Skeletal muscle satellite cell (primary cell): ENCODE data around the gene HHEX. TPM values are rescaled to one million over a fixed set of nuclear protein-coding genes. Genes with fewer than 3 reads are reported as not detected.

ENCODE experiments used
- H3K27me3 ChIP-seq: 2 replicates; pipeline ENCODE4 v1.7.0; 2013; ENCODE audit warnings: low read length; ENCODE audit not compliant: control insufficient read depth, insufficient read depth
- H3K36me3 ChIP-seq: 2 replicates; pipeline ENCODE4 v1.7.0; 2013; ENCODE audit warnings: mild to moderate bottlenecking, control low read depth, low read length; ENCODE audit not compliant: insufficient read depth
- H3K4me1 ChIP-seq: 2 replicates; pipeline ENCODE4 v1.7.0; 2013; ENCODE audit warnings: low read length; ENCODE audit not compliant: control insufficient read depth, insufficient read depth
- H3K4me2 ChIP-seq: 2 replicates; pipeline ENCODE4 v1.7.0; 2013; ENCODE audit warnings: mild to moderate bottlenecking, low read length
- H3K4me3 ChIP-seq: 2 replicates; pipeline ENCODE4 v1.7.0; 2013; ENCODE audit warnings: low read length
- H3K9ac ChIP-seq: 2 replicates; pipeline ENCODE4 v1.7.0; 2013; ENCODE audit warnings: mild to moderate bottlenecking, low read depth, low read length, moderate library complexity
- H3K9me3 ChIP-seq: replicated peaks from 2 replicates; pipeline ENCODE4 v1.7.0; 2013; ENCODE audit warnings: mild to moderate bottlenecking, control low read depth, low read length
- small RNA-seq: library from RNA; depleted of rRNA; stranded (forward); fragments of <200 nt; gene quantifications from one replicate; pipeline ENCODE3, GENCODE V24; 2012

The HHEX gene

GRCh38 chr10:92742331-92743228, 52.8 kb downstream of the HHEX start:
- Histone ChIP-seq H3K4me1 (no peaks in the 10 kb centered on the region), H3K27me3 (peaks cover 51% of the 10 kb centered on the region), H3K4me3 (no peak overlapping the region), H3K4me2 (no peak overlapping the region), H3K9me3 (no peaks in the 10 kb centered on the region), H3K9ac (no peak overlapping the region), H3K36me3 (no peaks in the 10 kb centered on the region)

Small RNA genes lying within 50 kb of the gene (small RNA-seq; reads per million reads assigned to genes)
- gene RF00019 = not detected
- gene RN7SL644P = not detected
